NK-92 (cell line): ENCODE data around the gene THYN1.
"Not testable (repeated sequence)": the region's sequence is repeated elsewhere in the genome, so short reads cannot be mapped to it uniquely, and the experiment has no call there.

Experiments
- DNase-seq: peaks from one replicate; lab custom pipeline; 2025; ENCODE audit not compliant: unreplicated experiment; lab: John Stamatoyannopoulos, UW

Gene THYN1

DNA sequence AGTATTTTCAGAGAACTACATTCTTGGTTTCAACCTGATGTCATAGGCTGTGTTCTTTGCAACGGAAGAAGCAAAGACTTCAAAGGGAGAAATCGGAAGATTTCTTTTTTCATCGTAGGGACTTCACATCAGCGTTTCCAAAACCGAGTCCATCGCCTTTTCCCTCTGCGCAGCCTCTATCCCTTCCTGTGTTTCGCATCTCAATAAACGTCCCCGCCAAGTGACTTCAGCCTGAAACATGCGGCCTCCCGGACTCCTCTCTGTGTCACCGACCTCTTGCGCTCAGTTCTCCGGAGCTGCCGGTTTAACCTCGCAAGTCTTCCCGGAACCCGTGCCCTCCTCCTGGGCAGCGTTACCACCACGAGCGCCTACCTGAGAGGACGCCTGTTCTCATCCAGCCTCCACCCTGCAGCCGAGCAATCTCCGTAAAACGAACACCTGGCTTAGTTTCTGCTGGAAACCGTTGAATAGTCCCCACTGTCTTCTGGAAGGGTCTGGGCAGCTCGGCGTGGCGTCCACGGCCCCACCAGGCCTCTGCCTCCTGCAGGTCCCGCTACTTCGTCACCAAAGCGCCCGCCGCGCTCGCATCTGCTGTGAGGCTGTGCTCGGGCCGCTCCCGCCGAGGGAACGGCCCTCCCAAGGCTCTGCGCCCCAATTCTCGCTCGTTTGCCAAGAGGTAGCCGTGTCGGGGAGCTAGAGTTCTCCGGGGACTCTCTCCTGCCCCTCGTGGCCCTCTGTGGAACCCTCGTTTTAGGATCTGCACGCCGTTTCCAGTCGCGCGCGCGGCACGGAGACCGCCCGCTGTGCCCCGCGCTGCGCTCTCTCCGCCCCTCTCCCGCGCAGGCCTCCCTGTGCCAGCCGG is 22.6 kb upstream of the THYN1 start, which contains the start of gene GLB1L3:
GLB1L3 (plus strand) TSS at position 846 of the 862 bp plus-strand sequence. CDS start 362 bp downstream, outside the sequence.
- DNase-seq, result no peak

DNA sequence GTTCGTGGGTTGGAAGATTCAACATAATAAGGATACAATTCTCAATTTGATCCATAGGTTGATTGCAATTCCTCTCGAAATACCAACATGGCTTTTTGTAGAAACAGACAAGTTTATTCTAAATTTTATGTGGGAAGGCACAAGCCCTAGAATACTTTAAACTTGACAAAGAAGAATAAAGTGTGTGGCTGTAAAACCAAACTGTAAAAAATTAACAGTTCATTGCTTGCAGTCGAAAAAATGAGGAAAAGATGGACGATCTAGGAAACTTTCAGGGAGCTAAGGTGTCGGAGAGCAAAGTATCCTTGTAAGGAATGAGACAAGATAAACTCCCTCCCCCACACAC is 22.0 kb upstream of the THYN1 start:
- DNase-seq, result no peak

DNA sequence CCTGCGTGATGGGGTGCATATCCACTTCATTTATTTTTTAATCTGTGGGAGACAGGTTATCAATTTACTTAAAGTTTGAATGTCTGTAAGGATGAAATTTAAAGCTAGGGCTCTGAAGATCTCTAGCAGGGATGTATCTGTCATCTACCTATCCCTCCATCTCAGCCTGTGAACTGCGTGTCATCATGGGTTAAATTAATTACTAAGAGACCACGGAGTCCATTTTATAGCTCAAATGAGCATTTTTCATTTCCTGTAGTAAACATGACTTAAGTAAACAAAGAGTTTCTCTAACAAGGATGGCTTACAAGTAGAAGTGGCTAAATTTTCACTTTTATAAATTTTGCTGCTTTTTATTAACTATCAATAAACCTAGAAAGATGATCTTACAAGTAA is 20.2 kb upstream of the THYN1 start:
- DNase-seq, result no peak

DNA sequence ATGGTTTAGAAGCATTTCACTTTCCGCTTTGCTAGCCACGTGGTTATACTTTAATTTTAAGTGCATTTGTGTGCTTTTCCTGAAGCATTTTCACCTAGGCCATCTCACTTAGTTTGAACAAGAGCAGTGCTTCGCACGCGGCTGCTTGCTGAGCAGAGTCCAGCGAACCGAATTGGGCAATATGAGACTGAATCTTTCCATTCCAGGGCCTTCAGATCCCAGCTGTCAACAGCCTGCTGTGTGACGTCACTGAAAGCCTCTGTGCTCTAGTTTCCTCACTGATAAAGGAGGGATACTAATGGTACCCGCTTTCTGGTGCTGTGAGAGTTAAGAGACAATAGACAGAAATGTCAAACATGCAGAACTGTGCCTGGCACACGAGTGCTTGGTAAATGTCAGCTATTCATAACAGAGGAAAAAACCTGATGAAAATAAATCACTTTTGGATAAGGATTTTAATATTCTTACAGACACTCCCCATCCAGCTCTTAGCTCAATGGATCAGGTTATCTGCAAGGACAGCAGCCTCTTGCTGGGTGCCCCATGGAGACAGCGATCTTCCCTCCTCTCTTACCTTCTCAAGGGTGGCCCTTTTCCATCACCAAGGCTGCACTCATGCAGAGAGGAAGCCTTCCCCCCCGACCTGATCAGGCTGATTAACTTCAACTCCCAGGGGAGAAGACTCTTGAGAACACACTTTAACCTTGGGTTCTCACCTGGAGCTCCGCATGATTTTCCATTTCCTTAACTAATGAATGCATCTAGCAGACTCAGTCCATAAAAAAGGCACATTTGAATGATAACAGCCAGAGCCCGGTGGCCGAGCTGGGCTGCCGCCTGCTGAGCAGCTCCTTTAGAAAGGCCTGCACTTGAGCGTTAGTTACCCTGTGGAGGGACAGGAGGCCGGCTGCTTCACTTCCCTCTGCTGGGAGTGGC is 19.5 kb upstream of the THYN1 start:
- no peak for DNase-seq

DNA sequence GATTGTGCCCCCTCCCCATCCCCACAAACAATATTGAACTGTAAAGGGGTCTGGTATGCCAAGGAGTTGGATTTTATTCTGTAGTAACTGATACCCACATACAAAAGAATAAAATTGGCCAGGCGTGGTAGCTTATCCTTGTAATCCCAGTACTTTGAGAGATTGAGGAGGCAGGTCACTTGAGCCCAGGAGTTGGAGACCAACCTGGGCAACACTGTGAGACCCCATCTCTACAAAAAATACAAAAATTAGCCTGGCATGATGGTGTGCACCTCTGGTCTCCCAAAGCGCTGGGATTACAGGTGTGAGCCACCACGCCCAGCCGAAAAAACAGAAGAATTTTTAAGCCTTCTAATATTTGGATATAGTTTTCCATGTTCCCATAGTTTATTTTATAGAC is 18.8 kb upstream of the THYN1 start:
- no peak for DNase-seq

DNA sequence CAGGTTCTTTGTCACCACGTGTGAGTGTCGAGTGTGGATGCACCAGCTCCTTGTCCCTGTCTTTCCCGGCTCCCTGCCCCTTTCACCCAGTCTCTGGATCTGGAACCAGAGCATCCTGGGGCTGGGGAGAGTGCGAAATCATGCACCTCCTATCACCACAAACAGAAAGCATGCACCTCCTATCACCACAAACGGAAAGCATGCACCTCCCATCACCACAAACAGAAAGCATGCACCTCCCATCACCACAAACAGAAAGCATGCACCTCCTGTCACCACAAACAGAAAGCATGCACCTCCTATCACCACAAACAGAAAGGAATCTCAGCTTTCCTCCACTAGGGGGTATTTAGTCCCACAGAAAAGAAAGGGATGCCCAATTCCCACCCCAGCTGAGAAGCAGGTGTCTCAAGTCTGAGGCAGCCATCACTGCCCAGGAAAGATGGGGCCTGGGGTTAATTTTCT is 17.1 kb upstream of the THYN1 start:
- DNase-seq, result no peak

DNA sequence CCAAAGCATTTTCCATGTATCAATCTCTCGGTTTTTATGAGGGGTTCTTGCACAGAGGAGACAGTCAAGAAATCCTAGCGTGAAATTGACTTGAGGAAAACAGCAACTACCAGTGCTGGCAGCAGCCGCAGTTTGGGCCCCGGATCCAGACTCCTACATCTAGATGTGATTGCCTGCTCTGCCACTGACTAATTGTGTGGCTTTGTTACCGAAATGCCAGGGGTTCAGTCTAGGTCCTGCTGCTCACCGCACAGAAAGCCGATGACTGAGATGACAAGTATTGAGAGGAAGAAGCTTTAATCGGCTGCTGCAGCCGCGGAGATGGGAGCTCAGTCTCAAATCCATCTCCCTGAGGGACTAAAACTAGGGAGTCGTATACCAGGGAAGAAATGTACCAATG is 14.8 kb upstream of the THYN1 start:
- DNase-seq, result no peak

DNA sequence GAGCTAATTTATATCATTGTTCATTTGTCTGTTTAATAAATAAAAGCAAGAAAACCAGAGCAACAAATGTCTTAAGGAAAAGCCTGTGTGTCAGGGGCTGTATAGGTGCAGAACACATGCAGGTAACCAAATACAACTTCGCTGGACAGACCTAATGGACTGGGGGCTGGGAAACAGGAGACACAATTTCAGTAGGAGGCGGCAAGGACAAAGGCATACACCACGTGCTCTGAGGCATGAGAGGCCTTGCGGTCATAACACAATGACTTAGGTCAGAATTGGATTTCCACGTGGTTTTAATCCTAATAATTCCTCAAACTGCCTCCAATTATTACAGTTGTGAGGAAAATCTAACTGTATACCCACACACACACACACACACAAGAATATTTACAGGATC is 14.3 kb upstream of the THYN1 start:
- no peak for DNase-seq

DNA sequence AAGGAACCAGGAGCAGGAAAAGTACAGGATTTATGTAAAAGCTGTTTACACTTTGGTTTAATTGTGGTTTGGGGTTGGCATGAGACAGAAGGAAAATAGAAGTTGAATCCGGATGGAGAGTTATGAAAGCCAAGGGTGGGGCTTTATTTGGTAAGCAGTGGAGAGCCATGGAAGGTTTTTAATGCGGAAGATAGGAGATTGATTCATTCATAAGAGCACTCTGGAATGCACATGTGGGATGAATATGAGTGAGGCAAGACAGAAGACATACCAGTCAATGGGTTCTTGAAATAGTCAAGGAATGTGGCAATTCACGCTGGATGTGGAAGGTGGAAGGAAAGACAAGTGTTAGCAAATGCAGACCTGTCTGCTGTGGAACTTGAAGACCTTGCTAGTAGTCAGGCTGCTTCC is 13.7 kb upstream of the THYN1 start:
- DNase-seq, result no peak

DNA sequence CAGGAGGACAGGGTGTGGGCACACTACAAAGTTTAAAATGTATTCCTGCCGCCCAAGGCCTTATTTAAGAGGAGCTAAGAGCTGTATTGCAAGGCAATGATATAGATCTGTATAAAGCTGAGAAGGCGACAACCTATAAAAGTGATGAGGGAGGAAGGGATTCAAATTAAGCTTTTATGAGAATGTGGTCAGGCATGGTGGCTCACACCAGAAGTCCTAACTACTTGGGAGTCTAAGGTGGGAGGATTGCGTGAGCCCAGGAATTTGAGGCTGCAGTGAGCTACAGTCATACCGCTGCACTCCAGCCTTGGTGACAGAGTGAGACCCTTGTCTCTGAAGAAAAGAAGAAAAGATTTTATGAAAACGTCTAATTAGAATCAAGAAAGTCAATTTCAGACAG is 13.3 kb upstream of the THYN1 start:
- DNase-seq, result no peak

DNA sequence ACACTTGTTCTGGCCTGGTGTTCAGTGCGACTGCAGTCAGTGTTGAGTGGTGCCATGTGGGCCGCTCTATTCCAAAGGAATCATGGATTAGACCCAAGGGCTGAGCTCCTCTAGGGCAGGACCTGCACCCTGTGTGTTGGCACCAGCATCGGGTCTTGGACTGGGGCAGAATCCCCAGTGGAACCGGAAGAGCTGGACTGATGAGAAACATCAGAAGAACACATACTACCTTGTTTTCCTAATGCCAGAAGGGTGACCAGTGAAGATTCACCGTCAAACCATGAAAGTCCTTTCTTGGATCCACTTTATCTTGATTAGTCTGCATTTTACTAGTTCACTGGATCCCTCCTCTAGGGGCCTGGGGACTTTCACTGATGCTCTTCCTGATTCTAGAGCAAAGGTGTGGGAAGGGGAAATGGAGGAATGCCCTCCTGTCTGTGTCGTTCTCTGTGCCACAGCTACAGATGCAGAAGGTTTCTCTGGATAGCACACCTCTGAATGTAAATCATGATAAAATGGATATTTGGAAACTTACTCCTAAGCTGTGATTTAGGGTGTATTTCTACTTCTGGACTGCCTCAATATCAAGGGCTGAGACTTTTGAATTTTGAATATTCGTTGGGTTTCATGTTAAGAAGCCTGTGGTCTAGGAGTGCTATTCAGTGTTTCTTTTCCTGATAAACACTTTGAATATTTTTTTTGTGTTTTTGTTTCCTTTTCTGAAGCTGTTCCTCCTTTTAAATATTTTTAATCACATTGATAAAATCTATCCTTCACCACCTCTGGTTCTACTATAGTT is 12.0 kb upstream of the THYN1 start:
- no peak for DNase-seq

DNA sequence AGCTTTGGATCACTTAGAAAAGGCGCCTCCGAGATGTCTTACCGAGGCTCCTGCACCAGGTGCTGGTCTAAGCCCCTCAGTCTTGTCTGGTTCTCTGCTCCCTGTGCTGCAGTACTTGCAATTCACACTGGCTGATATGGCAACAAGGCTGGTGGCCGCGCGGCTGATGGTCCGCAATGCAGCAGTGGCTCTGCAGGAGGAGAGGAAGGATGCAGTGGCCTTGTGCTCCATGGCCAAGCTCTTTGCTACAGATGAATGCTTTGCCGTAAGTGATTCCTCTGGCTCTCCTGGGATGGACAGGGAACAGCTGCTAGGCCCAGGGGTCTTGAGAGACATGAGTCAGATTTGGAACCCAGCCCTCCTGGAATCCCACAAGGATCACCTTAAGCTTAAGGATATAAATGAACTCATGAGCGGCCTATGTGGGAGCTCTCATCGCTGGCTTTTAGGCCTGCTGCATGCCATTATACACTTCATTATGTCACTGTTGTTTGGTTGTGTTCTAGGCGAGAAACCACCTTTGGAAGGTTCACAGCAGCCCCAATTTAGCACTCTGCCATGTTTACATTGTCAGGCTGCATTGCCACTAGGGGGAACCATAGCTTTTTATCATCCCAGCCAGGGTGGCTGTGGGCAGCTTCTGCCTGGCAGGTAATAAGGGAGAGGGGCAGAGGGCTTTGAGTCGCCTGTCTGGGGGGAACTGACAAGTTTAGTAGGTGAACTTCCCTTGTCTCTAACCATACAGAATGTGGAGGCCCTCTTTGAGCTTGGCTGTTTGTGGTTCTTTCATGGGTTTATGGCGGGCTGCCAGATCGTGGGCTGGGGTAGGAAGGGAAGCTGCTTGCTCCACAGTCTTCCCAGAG is 8.7 kb upstream of the THYN1 start:
- DNase-seq, result no peak

DNA sequence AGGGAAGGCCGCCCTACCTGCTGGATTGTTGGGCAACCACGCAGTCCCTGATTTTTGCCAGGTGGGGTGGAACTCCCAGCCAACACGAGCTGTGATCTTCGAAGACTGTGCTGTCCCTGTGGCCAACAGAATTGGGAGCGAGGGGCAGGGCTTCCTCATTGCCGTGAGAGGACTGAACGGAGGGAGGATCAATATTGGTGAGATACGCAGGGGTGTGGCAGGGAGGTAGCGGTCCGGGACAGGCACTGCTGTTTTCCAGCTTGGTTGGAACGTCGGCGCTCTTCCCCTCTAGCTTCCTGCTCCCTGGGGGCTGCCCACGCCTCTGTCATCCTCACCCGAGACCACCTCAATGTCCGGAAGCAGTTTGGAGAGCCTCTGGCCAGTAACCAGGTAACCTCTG is 7.8 kb upstream of the THYN1 start:
- no peak for DNase-seq

DNA sequence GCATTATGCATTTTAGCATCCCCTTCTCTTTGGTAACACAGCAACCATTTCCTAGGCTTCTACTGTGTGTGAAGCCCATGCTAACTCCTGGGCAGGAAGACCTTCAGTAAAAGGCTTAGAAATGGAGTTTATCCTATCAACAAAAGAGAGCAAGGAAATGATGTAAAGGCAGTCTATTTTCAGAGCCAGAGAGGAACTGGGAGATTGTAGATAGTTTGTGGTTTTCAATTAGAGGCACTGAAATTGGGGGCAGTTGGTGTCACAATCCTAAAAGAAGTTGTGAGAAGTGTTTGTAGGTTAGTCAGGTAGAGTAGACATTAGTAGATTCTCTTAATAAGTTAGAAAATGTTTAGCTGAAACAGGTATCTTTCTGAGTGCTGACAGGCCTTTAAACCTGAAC is 7.4 kb upstream of the THYN1 start:
- no peak for DNase-seq

DNA sequence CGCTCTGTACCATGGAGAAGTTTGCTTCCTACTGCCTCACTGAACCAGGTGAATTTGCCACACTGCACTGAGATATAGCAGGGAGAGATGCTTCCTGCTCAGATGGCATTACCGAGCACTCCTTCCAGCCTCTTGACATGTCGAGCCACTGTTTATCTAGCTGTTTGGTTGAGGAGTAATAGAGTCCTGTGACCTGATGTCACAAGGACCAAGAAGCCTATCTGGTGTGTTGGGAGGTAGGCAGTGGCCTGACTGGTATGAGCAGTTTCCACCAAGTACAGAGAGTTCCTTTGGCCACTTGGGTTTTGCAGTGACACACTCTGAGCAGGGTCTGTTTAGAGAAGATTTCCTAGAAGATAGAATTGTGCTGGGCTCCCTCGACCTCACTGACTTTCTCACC is 5.4 kb upstream of the THYN1 start:
- DNase-seq, result no peak

DNA sequence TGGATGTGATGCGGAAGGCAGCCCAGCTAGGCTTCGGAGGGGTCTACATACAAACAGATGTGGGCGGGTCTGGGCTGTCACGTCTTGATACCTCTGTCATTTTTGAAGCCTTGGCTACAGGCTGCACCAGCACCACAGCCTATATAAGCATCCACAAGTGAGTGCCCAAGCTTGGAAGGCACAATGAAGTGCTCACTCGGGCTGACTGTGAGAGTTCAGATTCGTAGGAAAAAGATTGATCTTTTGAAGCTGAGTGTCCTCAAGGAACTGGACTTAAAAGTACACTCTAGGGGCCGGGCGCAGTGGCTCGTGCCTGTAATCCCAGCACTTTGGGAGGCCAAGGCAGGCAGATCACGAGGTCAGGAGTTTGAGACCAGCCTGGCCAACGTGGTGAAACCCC is 3.9 kb upstream of the THYN1 start:
- no peak for DNase-seq

DNA sequence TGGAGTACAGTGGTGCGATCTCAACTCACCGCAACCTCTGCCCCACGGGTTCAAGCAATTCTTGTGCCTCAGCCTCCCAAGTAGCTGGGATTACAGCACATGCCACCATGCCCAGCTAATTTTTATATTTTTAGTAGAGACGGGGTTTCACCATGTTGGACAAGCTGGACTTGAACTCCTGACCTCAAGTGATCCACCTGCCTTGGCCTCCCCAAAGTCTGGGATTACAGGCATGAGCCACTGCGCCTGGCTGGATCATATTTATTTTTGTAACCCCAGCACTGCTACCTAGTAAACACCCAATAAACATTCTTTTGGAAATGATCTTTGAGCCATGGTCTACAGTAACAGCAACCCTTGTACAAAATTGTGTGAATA is 2.0 kb upstream of the THYN1 start:
- not testable (repeated sequence) for DNase-seq

DNA sequence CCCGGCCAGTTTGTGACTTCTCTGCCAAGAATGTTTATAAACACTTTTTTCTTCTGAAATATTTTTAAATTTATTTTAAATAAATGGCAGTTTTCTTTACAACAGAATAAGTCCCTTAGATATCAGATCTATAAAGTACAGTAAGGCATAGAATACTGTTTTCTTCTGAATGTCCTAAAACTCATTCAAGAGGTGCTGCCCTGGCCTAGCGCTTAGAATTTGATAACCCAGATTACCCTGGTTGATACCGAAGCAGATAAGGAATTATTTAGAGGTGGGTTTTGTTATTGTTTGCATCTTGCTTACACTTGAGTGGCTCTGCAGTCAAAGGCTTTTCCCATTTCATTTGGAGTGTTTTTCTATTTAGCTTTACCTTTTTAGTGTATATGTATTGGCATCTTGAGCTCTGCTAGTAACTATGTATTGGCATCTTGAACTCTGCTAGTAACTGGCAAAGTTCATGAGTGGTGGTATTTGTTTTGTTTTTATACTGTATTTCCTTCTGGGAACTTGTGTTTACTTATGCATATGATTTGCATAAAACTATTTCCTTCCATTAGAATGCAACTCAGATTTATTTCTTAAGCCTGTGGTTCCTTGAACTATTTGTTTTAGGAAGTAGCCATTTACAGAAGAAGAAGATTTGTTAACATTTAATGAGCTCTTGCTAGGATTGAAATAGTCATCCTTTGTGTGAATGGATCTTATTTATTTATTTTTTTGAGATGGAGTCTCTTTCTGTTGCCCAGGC is 1.5 kb upstream of the THYN1 start:
- no peak for DNase-seq

DNA sequence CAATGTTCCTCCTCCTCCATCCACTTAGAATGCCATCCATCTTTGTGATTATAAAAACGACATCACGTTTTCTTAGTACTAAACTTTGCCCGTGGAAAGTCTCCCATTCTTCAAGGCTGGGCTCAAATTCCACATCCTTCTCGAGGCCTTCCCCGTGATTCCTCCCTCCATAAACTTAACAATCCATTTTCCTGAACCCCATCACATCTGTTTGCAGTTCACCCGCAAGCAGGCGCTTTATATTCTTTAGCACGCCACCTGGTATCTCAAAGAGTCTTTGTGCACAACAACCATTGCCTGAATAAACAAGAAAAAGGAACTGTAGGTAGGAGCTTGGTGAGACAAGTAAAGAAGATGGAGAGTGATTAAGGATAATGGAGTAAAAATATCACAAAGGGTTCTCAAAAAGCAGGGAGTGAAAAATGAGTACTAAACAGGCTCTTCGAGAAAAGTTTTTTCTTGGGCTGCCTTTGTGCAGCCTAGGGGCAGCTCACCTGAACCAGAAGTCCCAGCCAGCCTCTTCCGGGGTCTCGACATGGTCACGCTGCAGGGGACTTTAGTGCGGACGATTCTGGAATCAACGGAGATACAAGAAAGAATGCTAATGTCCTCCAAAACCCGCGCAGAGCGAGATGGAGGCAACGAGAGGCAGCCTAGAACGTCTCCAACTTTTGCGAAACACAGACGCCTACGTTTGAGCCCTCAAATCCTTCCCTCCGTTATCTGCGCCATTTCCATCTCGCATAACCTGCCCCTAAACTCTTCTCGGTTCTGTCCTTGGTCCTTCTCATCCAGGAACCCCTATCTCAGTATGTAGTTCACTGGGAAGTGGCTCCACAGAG is 585 bp downstream of the THYN1 start:
- no peak for DNase-seq
